HG03460 (cell line): ENCODE results near the gene PCNT.

Experiments
- ATAC-seq: cut with Tn5 transposase; IDR thresholded peaks from one replicate; pipeline ENCODE4 v1.9.1; 2021; ENCODE audit not compliant: unreplicated experiment

Gene PCNT

GRCh38 chr21:46377789-46378188 lies 53.8 kb downstream of the PCNT start:
- ATAC-seq, result no peak

- no peak for ATAC-seq
These were observed 55.1 kb downstream of the PCNT start for GRCh38 chr21:46379105-46379504.

GRCh38 chr21:46379691-46380090 lies 55.7 kb downstream of the PCNT start:
- ATAC-seq, result no peak

GRCh38 chr21:46381541-46381940 lies 57.6 kb downstream of the PCNT start:
- no peak for ATAC-seq

GRCh38 chr21:46384556-46384955 lies 60.6 kb downstream of the PCNT start:
- ATAC-seq, result no peak

- ATAC-seq, result no peak
These were observed 62.1 kb downstream of the PCNT start for GRCh38 chr21:46385846-46386733.

- ATAC-seq, result no peak
These were observed 62.8 kb downstream of the PCNT start for GRCh38 chr21:46386734-46387088.

- no peak for ATAC-seq
These were observed 64.4 kb downstream of the PCNT start for GRCh38 chr21:46388206-46388880.

GRCh38 chr21:46388896-46389295 lies 64.9 kb downstream of the PCNT start:
- no peak for ATAC-seq

GRCh38 chr21:46390603-46391545 lies 66.9 kb downstream of the PCNT start:
- no peak for ATAC-seq

- ATAC-seq, result no peak
These were observed 67.8 kb downstream of the PCNT start for GRCh38 chr21:46391773-46392172.

GRCh38 chr21:46392921-46393320 lies 69.0 kb downstream of the PCNT start:
- ATAC-seq, result no peak

GRCh38 chr21:46393451-46393940 lies 69.5 kb downstream of the PCNT start:
- no peak for ATAC-seq

GRCh38 chr21:46393941-46394594 lies 70.1 kb downstream of the PCNT start:
- no peak for ATAC-seq

- ATAC-seq, result no peak
These were observed 70.7 kb downstream of the PCNT start for GRCh38 chr21:46394595-46395104.

GRCh38 chr21:46397211-46397905 lies 73.4 kb downstream of the PCNT start:
- no peak for ATAC-seq

- no peak for ATAC-seq
These were observed 74.0 kb downstream of the PCNT start for GRCh38 chr21:46397993-46398392.

- ATAC-seq, result no peak
These were observed 75.2 kb downstream of the PCNT start for GRCh38 chr21:46399129-46399528.

- ATAC-seq, result no peak
These were observed 75.7 kb downstream of the PCNT start for GRCh38 chr21:46399686-46400085.
